NCI-H1105 (cell line): Measurements from ENCODE around the gene CDH26.
A peak's percentile ranks its signal among the peaks of the same experiment; 100 is the strongest.

ENCODE experiments used
- DNase-seq: peaks from one replicate; lab custom pipeline; 2025; lab: John Stamatoyannopoulos, UW

Gene CDH26

DNA sequence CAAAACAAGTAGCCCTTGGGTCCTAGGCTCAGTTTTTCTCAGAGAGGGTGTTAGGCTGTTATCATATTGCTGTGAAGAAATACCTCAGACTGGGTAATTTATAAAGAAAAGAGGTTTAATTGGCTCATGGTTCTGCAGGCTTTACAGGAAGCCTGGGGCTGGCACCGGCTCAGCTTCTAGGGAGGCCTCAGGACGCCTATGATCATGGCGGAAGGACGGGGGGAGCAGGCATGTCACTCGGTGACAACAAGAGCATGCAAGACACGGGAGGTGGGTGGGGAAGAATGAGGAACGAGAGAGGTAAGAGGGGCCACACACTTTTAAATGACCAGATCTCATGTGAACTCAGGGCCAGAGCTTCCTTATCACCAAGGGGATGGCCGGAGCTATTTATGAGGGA is 26.9 kb downstream of the CDH26 start:
- DNase-seq: no peak

DNA sequence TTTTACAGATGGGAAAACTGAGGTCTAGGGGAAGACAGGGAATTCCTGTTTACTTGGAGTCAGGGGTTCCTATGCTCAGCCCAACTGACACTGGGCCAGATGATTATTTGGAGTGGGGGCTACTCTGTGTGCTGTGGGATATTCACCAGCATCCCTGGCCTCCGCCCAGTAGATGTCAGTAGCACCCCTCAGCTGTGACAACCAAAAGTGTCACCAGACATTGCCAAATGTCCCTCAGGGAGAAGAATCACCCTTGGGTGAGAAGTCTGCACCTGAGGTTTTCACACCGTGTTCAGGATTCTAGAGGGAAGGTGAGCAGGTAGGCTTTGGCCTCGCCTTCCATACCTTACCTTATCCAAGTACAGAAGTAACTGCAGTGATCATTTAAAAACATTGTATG is 27.6 kb downstream of the CDH26 start:
- no peak for DNase-seq

DNA sequence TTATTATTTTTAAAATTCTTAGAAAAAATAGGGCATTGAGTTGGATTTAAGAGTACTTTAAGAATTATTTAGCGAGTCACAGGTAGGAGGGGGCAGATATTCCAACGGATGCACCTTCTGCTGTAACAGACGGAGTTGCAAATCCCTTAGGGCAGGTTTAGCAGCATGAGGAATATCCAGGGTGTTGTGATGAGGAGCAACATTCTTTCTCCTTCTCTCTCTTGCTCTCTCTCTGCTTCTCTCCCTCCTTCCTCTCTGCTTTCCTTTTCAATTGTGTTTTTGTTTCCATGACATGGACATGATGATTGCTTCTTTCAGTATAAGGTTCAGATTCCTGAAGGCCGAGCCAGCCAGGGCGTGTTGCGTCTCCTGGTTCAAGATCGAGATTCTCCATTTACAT is 28.9 kb downstream of the CDH26 start:
- DNase-seq: no peak

DNA sequence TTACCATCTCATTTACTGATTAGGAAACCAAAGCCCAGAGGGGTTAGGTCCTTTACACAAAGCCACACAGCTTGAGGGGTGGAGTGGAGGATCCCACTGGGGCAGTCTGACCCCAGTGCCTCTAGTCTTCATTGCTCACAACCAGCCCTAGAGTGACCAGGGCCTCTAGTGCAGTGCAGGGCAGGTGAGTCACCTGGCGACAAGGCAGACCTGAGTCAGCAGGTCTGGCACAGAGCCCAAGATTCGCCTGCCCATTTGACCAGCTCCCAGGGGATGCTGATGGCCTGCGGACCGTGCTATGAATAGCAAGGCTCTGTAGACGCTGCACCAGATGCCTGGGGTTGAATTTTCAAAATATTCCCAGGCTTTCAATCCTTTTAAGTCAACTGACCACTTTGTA is 29.9 kb downstream of the CDH26 start:
- DNase-seq: no peak

DNA sequence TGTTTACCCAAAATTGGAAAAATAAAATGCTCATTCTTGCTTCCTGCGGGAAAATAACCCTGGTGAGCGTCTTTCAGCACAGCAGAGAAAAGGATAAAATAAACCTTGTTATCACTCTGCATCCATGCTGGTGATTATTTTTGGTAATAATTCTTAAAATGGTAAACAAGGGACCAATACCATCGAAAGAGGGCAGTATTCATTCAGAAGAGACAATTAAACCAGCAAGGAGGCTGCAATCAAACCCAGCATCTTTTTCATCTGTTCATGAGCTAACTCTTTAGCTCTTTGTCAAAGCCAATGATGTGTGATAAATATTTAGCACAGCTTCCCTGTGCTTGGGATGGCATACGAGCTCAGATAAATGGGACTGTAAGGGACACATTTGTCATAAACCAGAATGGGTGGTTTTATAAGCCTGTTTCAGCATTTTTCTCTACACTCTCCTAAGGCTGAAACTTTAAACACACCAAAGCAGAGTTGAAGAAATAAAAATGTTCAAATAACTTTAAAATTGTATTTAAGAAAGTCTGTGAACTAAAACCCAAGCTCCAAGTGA is 34.4 kb downstream of the CDH26 start:
- no peak for DNase-seq

DNA sequence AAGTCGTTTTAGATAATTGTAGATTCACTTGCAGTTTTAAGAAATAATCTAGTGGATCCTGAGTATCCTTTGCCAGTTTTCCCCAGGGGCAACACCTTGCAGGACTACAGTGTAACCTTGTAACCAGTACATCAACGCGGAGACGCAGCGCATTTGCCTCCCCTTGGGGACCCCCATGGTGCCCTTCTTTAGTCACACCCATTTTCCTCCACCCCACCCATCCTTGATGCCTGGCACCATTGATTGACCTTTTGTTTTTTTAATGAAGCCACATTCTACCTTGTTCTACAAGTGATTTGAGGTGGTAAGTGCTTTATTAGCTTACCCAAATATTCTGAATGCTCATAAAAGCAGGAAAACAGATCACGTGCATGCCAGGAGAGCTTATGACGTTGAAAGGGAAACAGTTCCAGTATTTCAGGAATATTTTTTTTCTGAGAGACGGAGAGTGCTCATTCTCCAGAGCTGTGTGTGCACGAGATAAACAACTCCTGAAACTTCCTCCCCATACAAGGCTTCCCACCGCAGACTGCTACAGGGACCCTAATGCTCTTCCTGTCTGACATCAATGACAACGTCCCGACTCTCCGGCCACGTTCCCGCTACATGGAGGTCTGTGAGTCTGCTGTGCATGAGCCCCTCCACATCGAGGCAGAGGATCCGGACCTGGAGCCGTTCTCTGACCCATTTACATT is 35.7 kb downstream of the CDH26 start:
- DNase-seq: no peak

DNA sequence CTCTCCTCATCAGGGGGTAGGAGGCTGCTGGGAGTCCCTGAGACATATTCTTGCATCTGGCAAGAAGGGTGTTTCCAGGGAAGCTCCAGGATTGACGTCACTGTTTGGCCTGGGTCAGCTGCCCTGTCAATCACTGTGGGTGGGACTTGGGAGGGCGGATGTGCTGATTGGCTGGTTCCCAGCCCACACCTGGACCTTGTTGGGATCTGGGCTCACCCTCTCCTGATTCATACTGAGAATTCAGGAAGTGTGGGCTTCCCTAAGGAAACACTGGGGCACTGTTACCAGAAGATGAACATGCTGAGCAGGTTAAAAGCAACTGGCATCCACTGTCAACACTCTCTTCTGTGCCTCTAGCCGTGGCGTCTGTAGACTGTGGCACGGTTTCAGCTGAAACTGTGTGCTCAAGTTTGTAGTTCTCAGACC is 36.5 kb downstream of the CDH26 start:
- DNase-seq: no peak

DNA sequence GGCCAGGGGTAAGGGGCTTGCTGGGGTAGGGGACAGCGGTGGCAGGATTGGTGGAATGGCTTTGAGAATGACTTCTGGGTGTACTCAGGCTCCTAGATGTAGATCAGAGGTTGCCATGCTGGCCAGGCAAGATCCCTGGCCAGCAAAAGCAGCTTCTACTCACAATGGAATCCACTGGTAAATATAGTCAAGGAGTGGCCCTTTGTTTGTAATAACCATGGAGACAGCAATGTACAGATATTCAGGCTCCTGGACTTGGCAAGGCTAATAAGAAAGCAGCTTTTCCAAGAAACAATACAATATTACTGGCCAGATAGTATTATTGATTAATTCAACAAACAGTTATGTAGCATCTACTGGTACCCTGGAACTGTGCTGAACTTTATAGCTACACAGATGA is 37.9 kb downstream of the CDH26 start:
- DNase-seq: no peak

DNA sequence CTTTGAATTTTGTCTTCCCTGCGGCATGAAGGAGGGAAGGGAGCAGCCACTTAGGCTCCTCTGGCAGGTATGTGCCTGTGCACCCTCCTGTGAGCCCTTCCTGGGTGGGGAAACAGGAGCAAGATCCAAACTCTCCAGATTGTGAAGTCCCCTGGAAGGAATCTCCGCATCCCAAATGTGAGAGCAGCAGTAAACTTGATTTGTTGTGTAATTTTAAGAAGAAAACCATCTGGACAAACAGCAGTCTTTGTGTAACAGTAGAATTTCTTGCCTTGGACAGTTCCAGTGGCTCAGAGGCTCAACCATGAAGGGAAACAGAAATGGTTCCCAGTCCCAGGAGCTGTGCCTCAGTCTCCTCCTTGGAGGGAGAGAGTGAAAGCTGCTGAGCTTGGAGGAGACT is 39.7 kb downstream of the CDH26 start:
- no peak for DNase-seq

DNA sequence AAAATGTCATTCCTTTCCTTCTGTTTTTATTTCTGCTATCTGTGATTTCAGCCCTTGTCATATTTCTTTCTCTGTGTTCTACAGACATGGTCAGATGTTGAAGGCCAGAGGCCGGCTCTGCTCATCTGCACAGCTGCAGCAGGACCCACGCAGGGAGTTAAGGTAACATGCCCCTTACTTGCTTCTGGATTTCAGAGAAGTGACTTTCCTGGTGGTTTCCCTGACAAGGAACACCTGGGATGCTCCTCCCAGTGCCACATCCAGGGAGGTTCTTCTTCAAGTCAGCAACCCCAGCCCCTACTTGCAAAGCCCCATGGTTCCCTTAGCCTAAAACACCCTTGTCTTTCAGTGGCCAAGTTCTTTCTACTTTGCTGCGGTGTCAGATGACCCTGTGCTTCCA is 41.3 kb downstream of the CDH26 start:
- no peak for DNase-seq

DNA sequence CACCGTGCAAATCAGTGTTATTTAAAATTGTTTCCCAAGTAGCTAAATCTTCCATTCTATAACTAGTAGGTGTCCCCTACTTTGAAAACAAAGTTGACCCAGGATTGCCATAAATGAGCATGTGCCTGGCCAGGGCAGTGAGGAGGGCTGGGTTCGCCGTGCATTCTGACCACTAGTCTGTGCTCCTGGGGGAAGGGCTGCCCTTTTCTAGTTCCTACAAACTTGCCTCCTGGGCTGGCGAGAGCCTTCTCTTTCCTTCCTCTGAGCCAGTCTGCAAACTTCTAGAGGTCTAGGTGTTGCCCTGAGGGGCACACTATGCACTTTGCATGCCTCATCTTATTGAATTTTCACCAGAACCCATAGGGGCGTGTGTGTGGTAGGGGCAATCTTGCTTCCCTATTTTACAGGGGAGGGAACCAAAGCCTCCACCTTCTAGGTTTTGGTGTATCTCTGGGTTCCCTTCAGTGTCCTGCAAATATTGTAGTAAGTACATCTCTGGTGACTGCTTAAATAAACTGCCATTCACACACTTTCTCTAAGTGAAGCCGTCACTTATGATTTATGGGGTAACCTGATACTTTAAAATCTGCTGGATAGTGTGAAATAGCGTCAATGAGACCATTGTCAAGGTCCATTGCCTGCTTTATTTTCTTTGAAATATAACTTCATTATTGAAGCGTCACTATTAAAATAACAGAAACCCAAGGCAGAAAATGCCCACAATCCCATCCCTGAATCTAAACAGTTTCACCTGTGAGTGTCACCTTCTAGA is 42.2 kb downstream of the CDH26 start:
- peak; percentile 53 for DNase-seq

DNA sequence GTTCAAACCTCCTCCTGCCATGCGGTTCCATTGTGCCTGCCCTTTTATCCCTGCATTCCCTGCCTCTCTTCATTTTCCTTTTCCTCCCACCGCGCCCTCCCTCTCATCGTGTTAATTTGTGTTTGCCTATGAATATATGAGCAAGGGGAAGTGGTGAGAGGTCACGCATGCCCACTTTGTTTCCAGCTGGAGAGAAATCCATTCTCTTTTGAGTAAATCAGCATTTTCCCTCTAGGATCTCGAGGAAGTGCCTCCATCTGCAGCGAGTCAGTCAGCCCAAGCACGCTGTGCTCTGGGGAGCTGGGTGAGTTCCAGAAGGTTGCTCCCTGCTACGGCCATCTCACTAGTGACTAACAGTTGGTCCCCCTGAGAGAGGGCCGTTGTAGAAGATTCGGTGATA is 42.9 kb downstream of the CDH26 start:
- peak; percentile 48 for DNase-seq

DNA sequence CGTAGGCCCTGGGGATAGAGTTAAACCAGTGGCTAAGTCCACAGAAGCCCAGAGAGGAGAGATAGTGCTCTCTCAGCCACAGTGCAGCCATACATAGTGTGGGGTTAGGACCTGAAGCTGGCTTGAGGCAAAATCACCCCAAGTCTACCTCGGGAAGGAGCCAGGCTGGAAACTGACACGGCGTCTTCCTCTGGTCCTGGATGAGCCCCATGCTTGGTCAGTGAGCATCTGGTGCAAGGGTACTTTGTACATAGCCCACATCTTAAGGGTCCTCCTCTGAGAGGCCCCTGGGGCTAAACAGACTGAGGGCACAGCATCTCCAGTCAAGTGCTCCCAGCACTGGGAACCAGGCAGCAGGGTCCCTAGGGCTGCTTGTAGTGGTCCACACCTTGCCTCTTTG is 45.6 kb downstream of the CDH26 start:
- DNase-seq: no peak

DNA sequence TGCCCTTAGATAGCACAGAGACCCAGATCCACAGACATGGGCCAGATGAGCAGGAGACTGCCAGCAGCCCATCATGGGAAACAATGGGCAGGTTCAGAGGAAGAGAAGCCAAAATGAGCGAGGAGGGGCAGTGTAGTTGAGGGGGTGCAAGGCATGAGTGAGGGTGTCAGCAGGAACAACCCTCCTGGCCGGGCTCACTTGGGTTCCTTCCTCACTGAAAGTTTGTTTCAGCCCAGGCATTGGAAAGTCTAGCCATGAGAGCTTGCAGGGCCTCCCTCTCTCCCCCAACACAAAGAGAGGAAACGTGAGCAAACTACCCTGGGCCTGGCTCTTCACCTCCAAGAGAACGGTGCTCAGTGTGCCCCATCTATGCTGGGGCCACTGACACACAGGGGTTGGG is 48.0 kb downstream of the CDH26 start:
- DNase-seq: no peak

DNA sequence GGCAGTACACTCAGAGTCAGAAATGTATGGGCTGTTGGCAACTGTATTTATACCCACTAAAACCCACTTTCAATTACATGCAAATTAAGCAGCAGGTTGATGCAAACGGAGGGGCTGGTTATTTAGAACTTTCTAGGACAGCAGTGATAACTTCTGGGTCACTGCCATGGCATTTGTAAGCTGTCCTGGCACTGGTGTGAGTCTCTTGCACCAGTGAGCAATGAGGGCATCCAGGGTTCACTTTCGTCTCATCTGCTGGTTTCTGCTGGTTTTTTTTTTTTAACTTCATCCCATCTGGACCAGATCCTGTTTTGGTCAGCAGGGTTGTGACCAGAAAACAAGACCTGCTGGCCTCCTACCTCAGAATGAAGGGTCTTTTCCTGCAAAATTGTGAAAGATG is 49.2 kb downstream of the CDH26 start:
- DNase-seq: no peak

DNA sequence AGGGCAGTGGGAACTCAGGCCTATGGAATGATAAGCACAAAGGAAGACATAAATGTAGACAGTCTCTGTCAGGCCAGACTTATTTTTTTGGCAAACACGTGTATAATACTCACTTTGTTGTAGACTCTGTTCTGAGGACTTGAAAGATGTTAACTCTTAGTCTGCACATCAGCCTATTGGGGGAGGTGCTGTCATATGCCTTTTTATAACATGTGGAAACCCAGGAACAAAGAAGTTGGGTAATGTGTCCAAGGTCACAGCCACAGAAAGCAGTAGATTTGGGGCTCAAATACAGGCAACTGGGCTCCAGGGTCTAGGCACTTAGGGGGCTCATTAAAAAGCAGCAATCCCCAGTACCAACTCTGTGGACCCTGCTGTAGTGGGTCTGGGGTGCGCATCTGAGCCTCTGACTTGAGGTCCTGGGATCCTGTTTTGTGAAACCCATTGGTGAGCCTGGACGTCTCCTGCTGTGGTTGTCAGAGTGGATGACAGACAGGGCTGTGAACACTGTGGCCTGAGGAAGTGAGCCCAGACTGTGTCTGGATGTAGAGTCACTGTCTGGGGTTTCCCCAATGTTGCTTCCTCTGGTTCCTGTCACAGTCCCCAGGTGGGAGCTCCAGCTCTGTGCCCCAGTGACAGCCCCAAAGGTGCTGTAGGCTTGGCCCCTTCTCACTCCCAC is 50.0 kb downstream of the CDH26 start:
- DNase-seq: no peak

DNA sequence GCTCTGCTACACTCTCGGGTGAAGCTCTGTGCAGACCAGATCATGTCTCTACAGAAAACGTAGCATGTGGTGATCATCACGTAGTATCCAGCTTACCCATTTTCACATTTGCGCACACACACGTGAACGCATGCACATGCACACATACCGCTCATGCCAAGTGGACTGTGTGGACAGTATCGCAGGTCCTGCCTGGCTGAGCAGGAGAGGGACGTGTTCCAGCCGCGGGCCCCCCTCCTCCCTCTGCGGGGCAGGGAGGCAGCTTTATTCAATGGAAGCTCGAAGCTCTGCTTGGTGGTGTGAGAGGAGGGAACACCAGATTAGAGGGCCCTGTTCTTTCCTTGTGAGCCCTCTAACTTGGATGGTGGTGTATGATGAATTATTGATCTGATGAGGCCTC is 51.1 kb downstream of the CDH26 start:
- DNase-seq: no peak

DNA sequence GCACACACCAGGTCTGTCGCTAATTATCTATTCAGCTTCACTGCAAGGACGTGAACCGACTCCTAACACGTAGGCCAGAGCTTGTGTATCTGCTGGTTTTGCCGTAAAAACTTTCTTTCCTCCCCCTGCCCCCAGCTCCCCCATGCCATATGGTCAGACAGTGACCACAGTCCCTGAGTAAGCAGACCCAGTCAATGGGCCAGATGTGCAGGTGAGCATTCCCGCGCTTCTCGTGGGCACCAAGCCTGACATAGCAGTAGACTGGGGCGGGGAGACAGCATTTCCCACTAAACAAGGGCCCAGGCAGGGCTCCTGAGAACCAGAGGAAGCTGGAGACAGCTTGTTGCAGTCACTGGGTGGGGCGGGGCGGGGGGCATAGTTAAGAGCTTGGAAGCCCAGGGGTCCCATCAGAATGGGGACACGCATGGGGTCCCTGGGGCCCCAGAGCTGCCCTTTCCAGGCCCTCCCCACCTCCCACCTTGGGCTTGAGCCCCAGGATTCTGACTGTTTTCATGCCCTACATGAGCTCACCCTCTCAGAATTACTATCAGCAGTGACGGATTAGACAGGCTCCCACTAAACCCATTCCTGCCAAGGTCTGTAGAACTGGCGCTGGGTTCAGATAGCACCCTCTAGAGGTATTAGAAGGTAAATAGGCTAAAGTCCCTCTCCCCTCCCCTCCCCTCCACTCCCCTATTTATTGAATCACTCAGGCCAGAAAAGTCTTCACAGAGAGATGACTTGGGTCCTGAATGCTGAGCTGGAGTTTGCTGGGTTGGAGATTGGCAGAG is 51.8 kb downstream of the CDH26 start:
- DNase-seq: no peak

DNA sequence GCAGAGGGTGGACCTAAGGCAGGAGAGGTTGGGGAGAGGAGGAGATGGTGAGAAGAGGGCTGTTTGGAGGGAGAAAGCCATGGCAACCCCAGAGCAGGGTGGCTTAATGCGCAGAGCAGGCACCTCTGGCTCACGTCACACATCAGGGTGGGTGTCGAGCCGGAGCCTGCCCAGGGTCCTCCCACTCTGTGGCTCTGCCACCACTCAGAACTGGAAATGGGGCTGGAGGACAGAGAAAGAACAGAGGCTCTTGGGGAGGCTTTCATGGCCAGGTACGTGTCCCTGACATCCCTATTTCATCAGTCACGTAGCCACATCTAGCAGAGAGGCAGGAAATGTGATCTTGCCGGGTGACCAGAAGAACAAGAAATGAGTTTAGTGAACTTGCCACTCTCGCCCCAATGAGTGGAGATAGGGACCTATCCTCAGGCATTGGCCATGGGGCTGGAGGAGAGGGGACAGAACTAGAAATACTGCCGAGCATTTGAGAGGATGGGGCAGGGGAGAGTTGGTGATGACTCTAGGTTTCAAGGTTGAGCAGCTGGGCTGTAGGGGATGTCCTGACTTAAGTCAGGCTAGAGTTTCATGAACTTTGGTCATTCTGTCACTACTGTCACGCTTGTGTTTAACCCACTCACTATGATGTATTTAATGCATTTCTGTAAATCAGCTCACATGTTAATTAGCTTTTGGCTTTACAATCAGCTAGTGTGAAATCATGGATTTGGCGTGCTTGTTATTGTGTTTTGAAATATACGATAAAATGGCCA is 52.7 kb downstream of the CDH26 start:
- no peak for DNase-seq

DNA sequence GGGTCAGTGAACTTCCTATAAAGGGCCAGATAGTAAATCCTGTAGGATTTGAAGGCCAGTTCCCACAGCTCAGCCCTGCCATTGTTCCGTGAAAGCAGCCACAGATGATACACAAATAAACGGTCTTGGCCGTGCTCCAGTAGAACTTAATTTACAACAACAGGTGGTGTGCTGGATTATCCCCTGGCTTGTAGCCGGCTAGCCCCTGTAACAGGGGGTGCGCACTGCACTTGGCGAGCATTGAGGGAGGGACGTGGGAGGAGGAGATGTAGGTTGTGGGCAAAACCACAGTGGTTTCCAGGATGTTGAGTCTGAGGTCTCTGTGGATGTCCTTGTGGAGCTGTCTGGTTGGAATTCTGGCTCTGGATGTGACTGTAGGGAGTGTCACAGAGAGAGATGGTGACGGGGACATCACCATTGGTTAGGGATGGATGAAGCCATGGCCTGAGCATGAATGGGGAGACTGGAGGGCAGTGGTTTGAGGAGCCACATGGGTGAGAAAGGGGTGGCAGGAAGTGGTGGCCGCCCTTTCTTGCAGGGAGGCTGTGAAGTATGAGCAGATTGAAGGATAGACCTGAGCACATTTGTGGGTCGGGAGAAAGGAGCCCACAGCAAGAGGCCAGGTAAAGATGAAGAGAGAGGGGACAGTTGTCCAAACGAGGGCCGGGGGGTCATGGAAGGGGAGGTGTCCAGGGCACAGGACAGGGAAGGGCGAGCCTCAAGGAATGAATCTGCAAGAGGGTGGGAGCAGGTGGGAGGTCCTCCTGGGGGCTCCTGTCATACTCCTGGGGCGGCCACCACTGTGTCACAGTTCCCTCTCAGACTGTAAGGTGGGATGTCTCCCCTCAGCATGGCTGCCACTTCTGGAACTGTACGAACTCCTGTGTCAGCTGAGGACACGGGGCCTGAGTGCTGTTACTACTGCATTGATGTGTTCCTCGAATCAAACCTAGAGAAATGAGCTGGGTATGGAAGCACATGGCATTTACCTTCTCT is 53.6 kb downstream of the CDH26 start:
- DNase-seq: peak; percentile 97
